ENCODE results near the gene EIF2S1.
"Not testable (repeated sequence)": the region's sequence is repeated elsewhere in the genome, so short reads cannot be mapped to it uniquely, and the experiment has no call there.

Gene EIF2S1

DNA sequence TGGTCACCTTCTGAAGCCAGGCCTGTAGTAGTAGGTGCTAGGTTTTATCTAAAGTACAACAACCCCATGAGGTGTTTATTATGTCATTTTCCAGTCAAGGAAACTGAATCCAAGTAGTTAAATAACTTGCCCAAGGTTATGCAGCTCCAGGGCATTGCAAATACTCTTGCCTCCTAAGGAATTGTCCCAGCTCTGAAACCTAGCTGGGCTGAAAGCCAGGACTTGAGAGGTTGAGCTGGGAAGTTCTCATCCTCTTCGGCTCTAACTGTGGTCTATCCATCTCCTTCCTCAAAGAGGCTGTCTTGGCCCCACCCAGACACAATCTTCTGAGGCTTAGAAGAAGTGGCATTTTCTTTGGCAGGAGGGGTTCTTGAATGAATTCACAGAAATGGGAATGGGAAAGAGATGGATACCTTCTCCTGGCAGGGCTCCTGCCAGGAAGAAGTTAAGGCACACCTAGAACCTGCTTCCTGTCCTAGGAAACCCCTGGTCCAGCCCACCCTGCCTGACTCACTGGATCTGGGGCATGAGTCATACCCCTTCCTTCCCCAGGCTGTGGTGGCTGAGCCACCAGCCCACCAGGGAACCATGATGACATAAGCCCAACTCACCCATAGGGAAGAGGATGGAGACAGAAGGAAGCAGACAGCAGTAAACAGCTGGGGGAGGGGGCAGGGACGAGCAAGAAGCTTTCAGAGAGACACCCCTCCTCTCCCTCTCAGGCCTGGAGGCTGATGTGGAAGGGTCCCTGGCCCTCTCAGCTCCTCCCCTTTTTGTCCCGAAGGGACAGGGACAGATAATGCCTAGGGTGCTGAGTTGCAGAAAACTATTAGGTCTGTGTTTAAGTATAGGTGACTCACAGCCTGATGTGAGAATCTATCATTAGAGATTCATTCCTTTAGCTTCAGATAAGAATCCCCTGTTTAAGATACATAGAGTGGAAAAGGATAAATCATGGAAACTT, 54.0 kb downstream of the EIF2S1 start:
- peak; percentile 34 for DNase-seq

DNA sequence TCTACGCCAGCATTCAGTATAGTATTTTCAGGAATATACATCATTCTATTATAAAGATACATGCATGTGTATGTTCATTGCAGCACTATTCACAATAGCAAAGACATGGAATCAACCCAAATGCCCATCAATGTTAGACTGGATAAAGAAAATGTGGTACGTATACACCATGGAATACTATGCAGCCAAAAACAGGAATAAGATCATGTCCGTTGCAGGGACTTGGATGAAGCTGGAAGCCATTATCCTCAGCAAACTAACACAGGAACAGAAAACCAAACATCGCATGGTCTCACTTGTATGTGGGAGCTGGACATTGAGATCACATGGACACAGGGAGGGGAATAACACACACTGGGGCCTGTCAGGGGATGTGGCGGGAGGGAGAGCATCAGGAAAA, 55.5 kb downstream of the EIF2S1 start:
- not testable (repeated sequence) for DNase-seq

DNA sequence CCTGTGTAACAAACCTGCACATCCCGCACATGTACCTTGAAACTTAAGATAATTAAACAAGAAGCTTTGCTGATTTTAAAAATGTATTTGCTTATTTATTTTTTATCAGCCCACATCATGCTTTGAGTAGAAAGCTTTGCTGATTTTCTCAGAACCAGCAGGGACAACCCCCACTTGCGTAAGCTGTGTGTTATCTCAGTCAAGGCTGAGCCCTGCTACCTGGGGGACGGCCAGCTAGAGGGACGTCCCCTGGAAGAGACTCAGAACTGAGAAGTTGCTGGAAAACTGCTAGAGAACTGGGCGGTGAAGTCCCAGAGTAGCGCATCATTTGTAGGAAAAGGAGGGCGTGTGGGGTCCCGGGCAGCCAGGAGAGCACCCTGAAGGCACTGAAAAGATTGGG, 56.0 kb downstream of the EIF2S1 start:
- no peak for DNase-seq

DNA sequence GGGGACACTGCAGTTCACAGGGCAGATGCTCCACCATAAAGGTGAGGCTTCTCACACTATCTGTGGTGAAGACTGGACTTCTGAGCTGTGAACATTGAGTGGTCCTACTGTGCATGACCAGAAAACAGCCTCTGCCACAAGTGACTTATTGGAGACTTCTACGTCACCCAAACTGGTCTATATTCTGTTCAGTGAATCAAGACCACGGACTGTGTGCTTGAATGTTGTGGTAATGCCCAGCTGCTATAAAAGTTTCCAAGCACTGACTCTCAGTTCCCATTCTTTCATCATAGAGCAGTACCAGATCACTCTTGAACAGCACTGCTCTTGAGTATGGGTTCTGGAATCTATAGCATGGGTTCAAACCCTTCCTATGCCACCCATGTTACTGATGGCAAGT, 56.7 kb downstream of the EIF2S1 start:
- no peak for DNase-seq

DNA sequence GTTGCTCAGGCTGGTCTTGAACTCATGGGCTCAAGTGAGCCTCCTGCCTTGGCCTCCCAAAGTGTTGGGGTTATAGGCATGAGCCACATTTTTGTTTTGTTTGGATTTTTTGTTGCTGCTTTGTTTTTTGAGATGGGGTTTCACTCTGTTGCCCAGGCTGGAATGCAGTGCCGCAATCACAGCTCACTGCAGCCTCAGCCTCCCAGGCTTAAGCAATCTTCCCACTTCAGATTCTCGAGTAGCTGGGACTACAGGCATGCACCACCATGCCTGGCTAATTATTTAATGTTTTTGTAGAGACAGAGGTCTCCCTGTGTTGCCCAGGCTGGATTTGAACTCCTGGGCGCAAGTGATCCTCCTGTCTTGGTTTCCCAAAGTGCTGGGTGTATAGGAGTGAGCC, 57.5 kb downstream of the EIF2S1 start:
- DNase-seq, result no peak

DNA sequence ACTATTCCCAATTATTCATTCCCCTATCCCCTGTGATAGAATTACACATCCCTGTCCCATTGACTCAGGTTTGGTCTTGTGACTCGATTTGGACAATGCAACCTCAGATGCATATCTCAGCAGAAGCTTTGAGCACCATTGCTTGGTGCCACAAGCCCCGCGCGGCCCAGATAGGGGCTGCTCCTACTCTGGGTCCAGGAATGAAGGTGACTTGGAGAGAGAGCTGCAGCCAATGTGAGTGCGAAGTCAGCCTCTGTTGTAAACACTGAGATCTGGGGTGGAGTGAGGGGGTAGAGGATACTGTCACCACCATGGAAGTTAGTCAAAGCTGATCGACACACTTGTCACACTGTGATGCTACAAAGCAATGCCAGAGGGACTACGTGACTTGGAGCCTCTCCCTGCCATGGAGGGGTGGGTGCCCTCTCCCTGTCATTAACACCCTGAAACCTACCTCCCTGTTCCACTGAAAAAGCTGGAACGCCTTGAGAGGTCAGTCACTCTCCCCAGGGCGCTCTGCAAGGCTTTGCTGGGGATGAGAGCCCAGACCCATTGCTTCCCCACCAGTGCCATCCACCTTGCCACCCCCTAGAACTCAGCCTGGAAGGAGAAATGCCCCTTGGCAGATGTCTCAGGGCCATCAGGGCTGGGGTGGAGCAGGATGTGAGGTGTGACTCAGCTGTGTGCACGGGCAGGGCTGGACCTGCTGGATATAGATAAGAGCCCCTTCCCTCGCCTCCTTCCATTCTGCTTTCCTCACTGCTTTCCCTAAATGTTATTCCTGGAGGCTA, 58.5 kb downstream of the EIF2S1 start:
- no peak for DNase-seq

DNA sequence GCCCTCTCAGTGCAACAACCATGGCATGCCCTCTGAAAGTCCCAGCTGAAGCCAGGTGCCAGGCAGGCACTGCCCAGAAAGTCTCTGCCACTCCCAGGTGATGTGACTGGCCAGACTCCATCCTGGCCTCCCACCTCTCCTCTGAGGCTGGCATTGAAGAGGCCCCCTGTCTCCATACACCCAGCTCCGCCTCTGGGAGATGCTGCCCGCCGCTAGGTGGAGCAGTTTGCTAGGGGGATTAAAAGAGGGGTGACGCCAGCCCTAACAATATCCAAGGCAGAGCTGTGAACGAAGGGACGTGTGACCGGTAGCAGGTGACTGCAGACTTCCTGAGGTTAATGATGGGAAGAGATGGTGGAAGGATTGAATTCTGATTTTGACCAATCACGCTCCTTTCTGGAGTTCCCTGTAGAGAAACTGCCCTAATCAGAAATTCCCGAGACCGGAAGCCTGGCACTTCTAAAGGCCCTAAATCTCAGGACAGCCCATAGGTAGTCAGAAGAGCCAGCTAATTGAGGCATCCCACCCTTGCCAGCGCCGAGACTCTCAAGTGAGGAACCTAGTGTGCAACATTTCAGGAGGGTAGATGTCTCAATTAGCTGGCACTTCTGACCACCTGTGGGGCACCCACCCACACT, 60.1 kb downstream of the EIF2S1 start:
- DNase-seq, result no peak

DNA sequence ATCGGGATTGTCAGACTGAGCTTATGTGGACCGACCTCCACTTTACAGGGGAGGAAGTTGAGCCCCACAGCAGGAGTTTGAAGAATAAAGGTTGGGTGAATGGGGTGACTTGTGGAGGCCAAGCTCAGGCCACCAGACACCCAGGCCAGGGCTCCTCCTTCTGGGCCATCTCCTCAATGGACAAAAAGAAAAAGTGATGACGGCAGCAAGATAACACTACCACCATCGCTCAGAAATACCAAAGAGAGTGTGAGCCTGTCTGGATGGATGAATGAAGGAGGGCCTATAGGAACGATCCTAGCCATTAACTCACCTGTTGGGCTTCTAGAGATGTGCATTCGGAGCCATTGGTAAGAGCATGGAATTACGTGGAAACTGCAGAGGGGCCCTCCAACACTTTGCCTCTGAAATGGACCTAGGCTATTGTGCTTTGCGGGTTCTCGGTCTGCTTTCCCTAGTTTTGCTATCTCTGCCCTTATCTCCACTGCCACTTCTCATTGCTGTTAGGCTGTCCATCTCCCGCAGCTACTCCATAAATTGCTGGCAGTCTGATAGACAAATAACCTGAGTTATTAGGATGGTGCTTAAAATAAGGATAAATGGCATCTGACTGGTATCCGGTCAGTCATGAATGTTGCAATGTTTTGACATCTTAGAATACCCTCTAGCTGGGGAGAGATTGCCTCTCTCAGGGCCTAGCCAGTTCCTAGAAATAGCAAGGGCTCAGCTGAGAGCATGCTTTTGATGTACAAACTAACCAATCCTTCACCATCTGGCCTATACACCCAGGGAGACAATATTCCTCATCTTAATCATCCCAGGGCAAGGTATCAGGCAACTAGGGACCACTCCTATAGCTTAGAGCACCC, 61.5 kb downstream of the EIF2S1 start:
- no peak for DNase-seq

DNA sequence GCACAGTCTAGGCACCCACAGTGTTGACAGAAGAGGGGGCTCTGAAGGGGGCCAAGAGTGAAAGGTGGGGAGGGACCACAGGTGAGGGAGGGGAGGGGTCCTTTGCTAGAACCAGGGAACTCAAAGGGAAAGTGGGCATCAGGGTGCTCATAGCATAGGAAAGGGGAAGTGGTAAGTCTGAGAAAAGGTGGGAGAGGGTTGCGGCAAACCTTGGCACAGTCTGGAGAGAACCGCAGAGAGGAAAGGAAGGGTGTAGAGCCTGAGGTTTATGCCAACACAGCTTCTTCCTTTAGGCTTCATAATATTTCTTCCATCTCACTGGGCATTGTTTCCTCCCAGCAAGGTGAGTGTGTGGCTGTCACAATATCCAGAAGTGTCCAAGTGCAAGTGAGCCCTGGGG, 63.3 kb downstream of the EIF2S1 start:
- no peak for DNase-seq

DNA sequence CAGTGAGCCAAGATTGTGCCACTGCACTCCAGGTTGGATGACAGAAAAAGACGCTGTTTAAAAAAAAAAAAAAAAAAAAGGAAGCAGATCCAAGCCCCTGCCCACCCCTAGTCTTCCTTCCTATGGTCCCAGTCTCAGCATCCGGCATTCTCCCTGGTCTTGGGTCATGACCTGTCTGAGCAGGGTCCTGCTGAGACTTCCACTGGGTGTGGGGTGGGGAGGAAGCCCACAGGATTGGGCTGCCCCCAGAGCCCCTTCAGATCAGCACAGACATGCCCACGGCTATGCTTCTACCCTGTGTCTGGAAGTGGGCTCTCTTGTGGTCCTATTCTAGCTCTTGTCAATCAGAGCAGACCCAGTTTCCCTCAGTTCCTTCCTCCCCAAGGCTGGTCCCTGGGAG, 64.4 kb downstream of the EIF2S1 start:
- DNase-seq, result no peak

DNA sequence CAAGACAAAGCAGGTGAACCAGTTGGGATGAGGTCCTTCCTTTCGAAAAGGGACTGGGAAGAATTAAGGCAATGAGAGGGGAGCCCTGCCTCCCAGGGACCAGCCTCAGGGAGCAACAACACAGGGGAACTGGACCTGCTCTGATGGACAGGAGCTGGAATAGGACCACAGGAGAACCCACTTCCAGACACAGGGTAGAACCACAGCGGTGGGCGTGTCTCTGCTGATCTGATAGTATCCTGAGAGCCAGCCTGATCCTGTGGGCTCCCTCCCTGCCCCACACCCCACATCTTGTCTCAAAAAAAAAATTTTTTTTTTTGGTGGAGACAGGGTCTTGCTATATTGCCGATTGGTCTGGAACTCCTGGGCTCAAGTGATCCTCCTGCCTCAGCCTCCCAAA, 65.5 kb downstream of the EIF2S1 start:
- no peak for DNase-seq

DNA sequence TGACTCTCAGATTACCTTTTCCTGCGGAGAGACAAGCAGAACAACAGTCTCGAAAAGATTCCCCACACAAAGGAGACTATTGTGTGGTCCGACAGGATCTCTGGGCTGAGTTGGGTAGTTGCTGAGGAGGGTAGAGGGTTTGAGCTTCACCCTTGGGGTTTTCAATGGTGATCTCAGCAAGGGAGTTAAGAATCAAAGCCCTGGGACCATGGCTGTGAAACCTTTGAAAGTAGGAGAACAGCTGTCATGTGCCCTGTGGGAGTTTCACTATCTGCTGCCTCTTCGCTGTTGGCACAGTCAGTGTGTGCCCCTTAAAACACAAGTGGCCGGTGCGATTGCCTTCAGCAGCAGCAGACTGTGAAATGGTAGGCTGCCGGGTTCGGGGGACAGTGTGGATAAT, 66.0 kb downstream of the EIF2S1 start:
- DNase-seq, result no peak

DNA sequence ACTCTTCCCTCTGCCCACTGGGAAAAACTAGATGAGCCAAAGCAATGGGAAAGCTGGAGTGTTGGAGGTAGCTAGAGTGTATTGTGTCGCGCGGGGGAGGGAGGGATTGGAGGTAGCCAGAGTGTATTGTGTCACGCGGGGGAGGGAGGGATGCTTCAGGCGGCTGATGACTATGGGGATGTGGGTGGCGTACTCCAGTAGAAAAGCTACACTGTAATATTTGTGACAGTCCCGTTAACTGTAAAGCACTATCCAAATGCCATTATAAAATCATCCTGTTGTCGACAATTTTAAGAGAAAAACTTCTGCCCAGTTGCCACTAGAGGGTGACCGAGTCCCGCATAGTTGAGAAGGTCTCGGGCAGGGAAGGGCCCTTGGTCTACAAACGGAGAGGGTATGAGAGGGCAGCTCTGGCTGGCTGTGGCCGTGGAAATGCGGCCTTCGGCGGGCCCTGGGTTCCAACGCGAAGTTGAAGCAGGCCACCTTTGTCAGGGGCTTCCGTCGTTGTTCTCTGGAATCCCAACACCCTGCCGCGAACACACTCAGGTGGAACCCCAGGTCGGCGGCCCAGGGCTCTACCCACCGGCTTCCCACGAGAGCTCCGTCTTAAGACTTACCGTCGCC, 67.0 kb downstream of the EIF2S1 start:
- peak; percentile 72 for DNase-seq

DNA sequence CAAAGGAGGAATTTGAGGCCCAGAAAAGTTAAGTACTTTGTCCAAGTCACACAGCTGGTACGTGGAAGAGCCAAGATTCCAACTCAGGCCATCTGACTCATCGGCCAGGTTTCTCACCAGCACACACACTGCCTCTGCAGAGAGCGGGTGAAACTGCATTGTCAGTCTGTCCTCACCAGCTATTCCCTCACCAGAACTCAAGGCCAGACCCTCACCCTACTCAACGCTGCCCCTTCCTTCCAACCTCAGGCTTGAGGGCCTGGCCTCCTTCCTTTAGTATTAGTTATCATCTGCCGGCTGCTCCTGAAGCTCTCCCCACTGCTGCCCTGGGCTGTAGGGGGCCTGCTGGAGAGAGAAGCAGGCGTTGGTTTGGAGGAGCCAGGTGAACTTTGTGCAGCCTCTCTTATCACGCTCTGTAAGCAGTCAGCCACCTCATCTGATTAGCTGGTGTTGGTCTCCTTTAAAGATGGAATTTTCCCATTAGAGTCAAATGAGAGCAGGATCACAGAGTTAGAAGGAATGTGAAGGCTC, 68.4 kb downstream of the EIF2S1 start:
- no peak for DNase-seq

DNA sequence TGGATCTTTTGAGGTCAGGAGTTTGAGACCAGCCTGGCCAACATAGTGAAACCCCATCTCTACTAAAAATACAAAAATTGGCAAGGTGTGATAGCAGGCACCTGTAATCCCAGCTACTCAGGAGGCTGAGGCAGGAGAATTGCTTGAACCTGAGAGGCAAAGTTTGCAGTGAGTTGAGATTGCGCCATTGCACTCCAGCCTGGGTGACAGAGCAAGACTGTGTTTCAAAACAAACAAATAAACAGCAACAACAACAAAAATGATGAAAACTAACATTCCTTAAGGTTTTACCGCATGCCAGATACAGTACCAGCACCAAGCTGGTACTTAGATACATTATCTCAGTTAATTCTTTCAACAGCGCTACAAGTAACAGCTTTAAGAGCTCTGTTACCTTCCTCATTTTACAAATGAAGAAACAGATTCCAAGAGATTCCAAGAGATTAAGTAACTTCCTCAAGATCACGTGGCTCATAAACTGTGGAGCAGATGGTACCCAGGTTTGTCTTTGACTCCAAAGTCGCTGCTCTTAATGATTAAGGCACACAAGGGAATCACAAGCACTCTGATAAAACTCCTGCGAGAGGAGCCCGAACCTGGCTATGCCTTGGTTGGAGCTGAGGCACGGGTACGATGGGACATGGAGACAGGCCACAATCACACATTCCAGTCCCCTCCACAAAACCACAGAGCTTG, 69.5 kb downstream of the EIF2S1 start:
- no peak for DNase-seq

DNA sequence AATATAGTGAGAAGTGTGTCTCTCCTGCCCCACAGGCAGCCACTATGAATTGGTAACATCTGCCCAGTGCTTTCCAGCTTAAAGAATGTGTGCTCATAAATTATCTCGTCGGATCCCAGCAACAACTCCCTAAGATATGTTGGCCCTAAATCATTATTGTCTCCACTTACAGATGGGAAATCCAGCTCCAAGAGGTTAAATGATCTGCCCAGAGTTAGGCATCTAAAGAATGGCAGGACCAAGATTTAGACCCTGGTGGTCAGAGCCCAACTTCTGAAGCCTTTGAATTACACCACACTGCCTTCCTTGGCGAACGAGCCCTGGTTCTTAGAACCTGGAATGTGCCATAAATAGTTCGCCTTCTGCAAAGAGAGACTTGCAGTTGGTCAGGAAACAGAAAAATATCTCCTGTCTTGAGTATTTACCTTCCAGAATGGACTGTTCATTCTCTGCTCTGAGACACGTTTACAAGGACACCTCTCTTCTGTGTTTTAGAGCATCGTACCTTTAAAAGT, 72.0 kb downstream of the EIF2S1 start:
- DNase-seq, result no peak

DNA sequence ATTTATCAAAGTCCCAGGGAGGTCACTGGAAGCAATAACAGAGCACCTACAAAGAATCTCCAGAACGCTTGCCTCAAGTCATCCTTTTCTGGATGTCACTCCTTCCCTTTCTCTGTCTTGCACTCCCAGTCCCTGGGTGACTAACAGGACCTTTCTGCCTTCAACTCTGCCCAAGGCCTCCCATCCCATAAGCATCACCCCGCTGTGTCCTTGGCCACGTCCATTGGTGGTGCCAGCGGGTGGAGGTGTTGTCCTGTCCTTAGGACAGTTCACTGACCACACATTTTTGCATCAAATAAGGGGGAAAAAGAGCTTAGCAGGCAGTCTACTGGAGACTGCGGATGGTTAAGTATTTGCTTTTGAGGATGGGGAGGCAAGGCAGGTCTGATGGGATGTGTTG, 75.5 kb downstream of the EIF2S1 start:
- DNase-seq, result no peak

Data from CD4-positive, alpha-beta T cell treated with Interleukin-4 for 4 hours (primary cell).